Bronchial epithelial cell (primary cell): Measurements from ENCODE around the gene CFAP298. TPM values are rescaled to one million over a fixed set of nuclear protein-coding genes. Genes with fewer than 3 reads are reported as not detected.

Source experiments
- DNase-seq: peaks from one replicate; pipeline ENCODE4 v3.0.0-alpha.2; 2010; ENCODE audit warnings: low read depth
- FAIRE-seq: peaks from 2 replicates; lab custom pipeline; 2011; peaks lifted over from hg19 to GRCh38; lab: Jason Lieb, UNC
- H3K27me3 ChIP-seq: 2 replicates; pipeline ENCODE4 v1.5.1; 2011; ENCODE audit warnings: low read length; ENCODE audit not compliant: control insufficient read depth, insufficient read depth
- H3K36me3 ChIP-seq: 2 replicates; pipeline ENCODE4 v1.5.1; 2011; ENCODE audit warnings: low read length; ENCODE audit not compliant: control insufficient read depth, insufficient read depth
- H3K4me3 ChIP-seq: 2 replicates; pipeline ENCODE4 v1.5.1; 2011; ENCODE audit warnings: mild to moderate bottlenecking, low read depth, low read length, control low read depth
- CTCF ChIP-seq: IDR thresholded peaks from 2 replicates; pipeline ENCODE4 v1.5.1; 2011; ENCODE audit warnings: mild to moderate bottlenecking, moderate library complexity, low read length, control low read depth, inconsistent platforms; ENCODE audit not compliant: insufficient read depth, severe bottlenecking
- total RNA-seq: library from RNA; depleted of rRNA; stranded (reverse); fragments of >200 nt; gene quantifications from 2 replicates; pipeline ENCODE4 v1.2.1, GENCODE V29; 2014

CFAP298 gene
- total RNA-seq, 1 donor from 2014 or later, result 37.6 TPM

- H3K27me3 ChIP-seq, result no peaks in the 10 kb centered on the region
- H3K36me3 ChIP-seq, result no peaks in the 10 kb centered on the region
- DNase-seq, result no peak
- FAIRE-seq, result no peak
- no peak for TF ChIP-seq CTCF
- no peak overlapping the region for H3K4me3 ChIP-seq
These were observed 18.5 kb downstream of the CFAP298 start for GRCh38 chr21:32593690-32594089.

GRCh38 chr21:32592929-32593502, 19.2 kb downstream of the CFAP298 start:
- Histone ChIP-seq H3K4me3 (no peak overlapping the region), H3K27me3 (no peaks in the 10 kb centered on the region), H3K36me3 (no peaks in the 10 kb centered on the region)
- DNase-seq (no peak), FAIRE-seq (no peak)
- TF ChIP-seq CTCF, result no peak

GRCh38 chr21:32590130-32590529, 22.0 kb downstream of the CFAP298 start:
- no peaks in the 10 kb centered on the region for H3K27me3 ChIP-seq
- no peaks in the 10 kb centered on the region for H3K36me3 ChIP-seq
- DNase-seq (no peak), FAIRE-seq (no peak)
- no peak overlapping the region for H3K4me3 ChIP-seq
- no peak for TF ChIP-seq CTCF

GRCh38 chr21:32587651-32588050, 24.5 kb downstream of the CFAP298 start:
- Histone ChIP-seq H3K4me3 (no peak overlapping the region), H3K27me3 (peaks cover 2% of the 10 kb centered on the region), H3K36me3 (no peaks in the 10 kb centered on the region)
- FAIRE-seq (no peak), DNase-seq (no peak)
- TF ChIP-seq CTCF, result no peak

- no peak for TF ChIP-seq CTCF
- DNase-seq (no peak), FAIRE-seq (no peak)
- no peaks in the 10 kb centered on the region for H3K36me3 ChIP-seq
- no peak overlapping the region for H3K4me3 ChIP-seq
- H3K27me3 ChIP-seq, result peaks cover 2% of the 10 kb centered on the region
These were observed 25.1 kb downstream of the CFAP298 start for GRCh38 chr21:32587120-32587519.

- no peaks in the 10 kb centered on the region for H3K36me3 ChIP-seq
- FAIRE-seq (no peak), DNase-seq (no peak)
- no peak for TF ChIP-seq CTCF
- no peak overlapping the region for H3K4me3 ChIP-seq
- peaks cover 2% of the 10 kb centered on the region for H3K27me3 ChIP-seq
These were observed 26.2 kb downstream of the CFAP298 start for GRCh38 chr21:32585970-32586369.
